ENCODE results near the gene RAB27B.

The RAB27B gene

DNA sequence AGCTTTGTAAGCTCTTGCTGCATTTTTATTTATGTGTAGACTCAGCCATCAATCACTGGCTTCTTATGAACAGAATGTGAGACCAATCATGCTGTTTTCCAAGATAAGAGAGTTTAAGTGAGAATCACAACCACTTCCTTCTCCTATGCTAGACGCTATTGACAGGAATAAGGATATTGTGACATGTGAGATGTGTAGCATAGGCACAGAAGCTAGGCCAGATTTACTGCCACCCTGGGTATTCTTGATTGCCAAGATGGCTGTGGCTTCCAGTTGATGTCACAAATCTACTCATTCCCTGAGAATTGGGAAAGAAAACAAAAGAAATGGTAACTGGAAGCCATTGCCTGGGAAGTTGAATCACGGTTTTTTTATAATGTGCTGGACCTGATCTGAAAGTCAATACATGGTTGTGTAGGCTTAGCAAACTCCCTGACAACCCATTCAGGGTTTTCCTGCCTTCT lies 49.9 kb downstream of the RAB27B start:
- Histone ChIP-seq H3K27me3 (ENCODE audit: insufficient read depth, low read depth) (no peaks in the 10 kb centered on the region), H3K27ac (no peak overlapping the region), H3K9ac (no peak overlapping the region), H3K4me2 (no peak overlapping the region), H4K20me1 (ENCODE audit: insufficient read depth) (no peaks in the 10 kb centered on the region), H2AFZ (ENCODE audit: low read depth) (no peak overlapping the region), H3K36me3 (ENCODE audit: insufficient read depth) (no peaks in the 10 kb centered on the region), H3K79me2 (ENCODE audit: insufficient read depth, low read depth) (no peaks in the 10 kb centered on the region), H3K4me1 (ENCODE audit: low read depth, poor library complexity, severe bottlenecking) (no peaks in the 10 kb centered on the region), H3K4me3 (IDR thresholded peaks at IDR 0.05; ENCODE audit: insufficient read depth, low read depth, low read length) (no peak overlapping the region)
- TF ChIP-seq, protein P1, sequence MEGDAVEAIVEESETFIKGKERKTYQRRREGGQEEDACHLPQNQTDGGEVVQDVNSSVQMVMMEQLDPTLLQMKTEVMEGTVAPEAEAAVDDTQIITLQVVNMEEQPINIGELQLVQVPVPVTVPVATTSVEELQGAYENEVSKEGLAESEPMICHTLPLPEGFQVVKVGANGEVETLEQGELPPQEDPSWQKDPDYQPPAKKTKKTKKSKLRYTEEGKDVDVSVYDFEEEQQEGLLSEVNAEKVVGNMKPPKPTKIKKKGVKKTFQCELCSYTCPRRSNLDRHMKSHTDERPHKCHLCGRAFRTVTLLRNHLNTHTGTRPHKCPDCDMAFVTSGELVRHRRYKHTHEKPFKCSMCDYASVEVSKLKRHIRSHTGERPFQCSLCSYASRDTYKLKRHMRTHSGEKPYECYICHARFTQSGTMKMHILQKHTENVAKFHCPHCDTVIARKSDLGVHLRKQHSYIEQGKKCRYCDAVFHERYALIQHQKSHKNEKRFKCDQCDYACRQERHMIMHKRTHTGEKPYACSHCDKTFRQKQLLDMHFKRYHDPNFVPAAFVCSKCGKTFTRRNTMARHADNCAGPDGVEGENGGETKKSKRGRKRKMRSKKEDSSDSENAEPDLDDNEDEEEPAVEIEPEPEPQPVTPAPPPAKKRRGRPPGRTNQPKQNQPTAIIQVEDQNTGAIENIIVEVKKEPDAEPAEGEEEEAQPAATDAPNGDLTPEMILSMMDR (conservative IDR thresholded peaks at IDR 0.05; ENCODE audit: low read depth, low read length): no peak

DNA sequence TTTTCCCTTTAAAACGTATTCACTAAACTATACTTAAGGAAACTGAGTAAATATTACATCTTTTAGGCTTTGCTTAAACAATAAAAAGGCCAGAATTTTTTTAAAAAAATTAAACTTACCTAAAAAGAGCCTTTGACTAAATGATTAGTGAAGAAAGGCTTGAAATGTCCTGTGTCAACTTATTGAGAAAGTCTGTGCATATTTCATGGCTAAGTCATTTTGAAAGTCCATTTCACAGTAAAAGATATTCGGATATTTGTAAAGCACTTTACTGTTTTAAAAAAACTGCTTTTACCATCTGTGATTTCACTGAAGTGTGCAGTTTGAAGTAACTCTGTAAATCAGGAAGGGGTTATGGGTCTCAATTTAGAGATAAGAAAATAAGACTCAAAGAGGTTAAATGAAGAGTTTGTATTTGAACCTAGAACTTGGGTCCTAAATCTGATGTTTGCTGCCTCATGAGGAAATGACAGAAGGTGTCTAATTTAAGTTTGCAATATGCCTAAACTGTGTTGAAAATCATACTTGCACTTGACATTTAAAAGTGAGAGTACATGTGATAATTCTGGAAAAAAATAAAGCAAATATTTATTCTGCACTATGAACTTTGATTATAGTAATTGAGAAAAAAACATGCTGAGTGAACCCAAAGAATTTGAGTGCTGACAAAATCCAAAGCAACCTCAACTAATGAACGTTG lies 50.5 kb downstream of the RAB27B start:
- Histone ChIP-seq H3K4me3 (IDR thresholded peaks at IDR 0.05; ENCODE audit: insufficient read depth, low read depth, low read length) (no peak overlapping the region), H3K4me2 (no peak overlapping the region), H3K27ac (no peak overlapping the region), H2AFZ (ENCODE audit: low read depth) (no peak overlapping the region), H3K36me3 (ENCODE audit: insufficient read depth) (no peaks in the 10 kb centered on the region), H3K9ac (no peak overlapping the region), H3K79me2 (ENCODE audit: insufficient read depth, low read depth) (no peaks in the 10 kb centered on the region), H3K27me3 (ENCODE audit: insufficient read depth, low read depth) (no peaks in the 10 kb centered on the region), H3K4me1 (ENCODE audit: low read depth, poor library complexity, severe bottlenecking) (no peaks in the 10 kb centered on the region), H4K20me1 (ENCODE audit: insufficient read depth) (no peaks in the 10 kb centered on the region)
- TF ChIP-seq, protein P1 (conservative IDR thresholded peaks at IDR 0.05; ENCODE audit: low read depth, low read length): no peak

DNA sequence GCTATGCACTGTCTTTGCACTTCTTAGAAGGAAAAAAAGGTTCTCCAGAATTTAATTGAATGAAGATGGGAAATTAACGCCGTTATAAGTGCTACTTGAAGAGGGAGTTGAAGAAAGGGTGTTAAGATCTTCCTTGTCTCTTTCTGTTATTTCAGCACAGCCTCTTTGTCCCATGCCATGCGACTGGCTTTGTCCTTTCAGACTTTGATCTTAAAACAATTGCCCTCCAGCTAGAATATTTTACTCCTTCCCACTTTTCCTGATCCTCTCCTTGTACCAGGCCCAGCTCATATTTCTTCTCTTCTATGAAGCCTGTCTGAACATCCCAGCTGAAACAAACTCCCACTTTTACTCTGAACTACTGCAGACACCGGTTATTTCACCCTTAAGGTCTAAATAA lies 51.4 kb downstream of the RAB27B start:
- Histone ChIP-seq H3K9ac (no peak overlapping the region), H3K27me3 (ENCODE audit: insufficient read depth, low read depth) (no peaks in the 10 kb centered on the region), H3K79me2 (ENCODE audit: insufficient read depth, low read depth) (no peaks in the 10 kb centered on the region), H3K36me3 (ENCODE audit: insufficient read depth) (no peaks in the 10 kb centered on the region), H2AFZ (ENCODE audit: low read depth) (no peak overlapping the region), H4K20me1 (ENCODE audit: insufficient read depth) (no peaks in the 10 kb centered on the region), H3K4me3 (IDR thresholded peaks at IDR 0.05; ENCODE audit: insufficient read depth, low read depth, low read length) (no peak overlapping the region), H3K4me1 (ENCODE audit: low read depth, poor library complexity, severe bottlenecking) (no peaks in the 10 kb centered on the region), H3K4me2 (no peak overlapping the region), H3K27ac (no peak overlapping the region)
- TF ChIP-seq, protein P1 (conservative IDR thresholded peaks at IDR 0.05; ENCODE audit: low read depth, low read length): no peak

DNA sequence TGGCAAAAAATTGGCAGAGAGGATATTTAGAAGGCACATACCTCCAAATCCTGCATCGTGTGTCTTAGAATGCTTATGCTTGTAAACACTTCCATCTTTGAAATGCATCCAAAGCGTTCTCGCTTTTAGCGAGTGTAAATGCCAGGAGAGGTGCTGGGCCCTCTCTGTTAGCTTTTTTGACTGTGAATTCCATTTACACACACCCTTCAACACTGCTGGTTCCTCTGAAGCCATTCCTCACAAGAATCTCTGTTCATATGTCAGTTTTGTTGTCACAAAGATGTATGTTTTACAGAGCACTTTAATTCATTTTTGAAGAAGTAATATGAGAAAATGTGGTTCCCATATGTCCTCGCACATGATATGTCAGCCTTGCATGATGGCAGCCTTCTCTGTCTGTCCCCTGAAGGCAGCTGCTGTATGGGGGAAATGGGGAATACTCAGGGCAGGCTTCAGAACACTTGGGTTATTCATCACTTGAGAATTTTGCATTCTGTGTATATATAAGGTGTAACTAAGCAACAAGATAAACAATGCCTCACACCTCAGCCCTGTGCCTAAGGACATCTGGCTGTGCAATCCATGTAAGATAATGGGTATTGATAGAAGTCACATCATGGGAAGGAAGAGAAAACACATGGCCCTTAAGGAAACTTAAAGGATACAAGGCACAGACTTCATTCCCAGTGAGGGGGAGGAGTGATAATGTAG lies 52.3 kb downstream of the RAB27B start:
- Histone ChIP-seq H3K27ac (no peak overlapping the region), H3K79me2 (ENCODE audit: insufficient read depth, low read depth) (no peaks in the 10 kb centered on the region), H3K27me3 (ENCODE audit: insufficient read depth, low read depth) (no peaks in the 10 kb centered on the region), H3K4me3 (IDR thresholded peaks at IDR 0.05; ENCODE audit: insufficient read depth, low read depth, low read length) (no peak overlapping the region), H3K4me2 (no peak overlapping the region), H4K20me1 (ENCODE audit: insufficient read depth) (no peaks in the 10 kb centered on the region), H3K9ac (no peak overlapping the region), H2AFZ (ENCODE audit: low read depth) (no peak overlapping the region), H3K36me3 (ENCODE audit: insufficient read depth) (no peaks in the 10 kb centered on the region), H3K4me1 (ENCODE audit: low read depth, poor library complexity, severe bottlenecking) (no peaks in the 10 kb centered on the region)
- TF ChIP-seq, protein P1 (conservative IDR thresholded peaks at IDR 0.05; ENCODE audit: low read depth, low read length): no peak

Data from KMS-11 (cell line).